K562 (cell line): ENCODE data around the gene NECTIN4. TPM values are rescaled to one million over a fixed set of nuclear protein-coding genes. Genes with fewer than 3 reads are reported as not detected.
A peak's percentile ranks its signal among the peaks of the same experiment; 100 is the strongest.

ENCODE experiments used
- CBX1 ChIP-seq: sonication (generic); IDR thresholded peaks from 2 replicates; pipeline ENCODE4 v1.6.1; 2016; ENCODE audit warnings: antibody characterized with exemption, low read depth, mild to moderate bottlenecking
- DIDO1 ChIP-seq: fragments of 450-650 bp; IDR thresholded peaks from 2 replicates; pipeline ENCODE4 v1.6.1; 2016; ENCODE audit warnings: low read depth, missing biosample characterization, missing genetic modification characterization
- E2F3 ChIP-seq: fragments of 250-450 bp; sonication (Bioruptor Pico); IDR thresholded peaks from 2 replicates; pipeline ENCODE4 v1.4.0; 2020; ENCODE audit warnings: mild to moderate bottlenecking
- EHMT2 ChIP-seq: fragments of 450-650 bp; IDR thresholded peaks from 2 replicates; pipeline ENCODE4 v1.6.1; 2018; ENCODE audit warnings: antibody characterized with exemption
- GABPA ChIP-seq: fragments of 200-800 bp; sonication (Bioruptor generic); conservative IDR thresholded peaks from 2 replicates; pipeline ENCODE4 v1.6.1; 2016; ENCODE audit warnings: low read depth, missing genetic modification characterization, missing compliant biosample characterization
- MBD2 ChIP-seq: sonication (generic); IDR thresholded peaks from 2 replicates; pipeline ENCODE4 v1.6.1; 2016; ENCODE audit warnings: low read depth, borderline replicate concordance
- NR2C1 ChIP-seq, 2 experiments: fragments of 450-650 bp; IDR thresholded peaks; 2 replicates each; pipeline ENCODE4 v1.6.1; 2017; ENCODE audit warnings: mild to moderate bottlenecking in 2 of 2, antibody characterized with exemption in 1 of 2, inconsistent platforms in 1 of 2, missing compliant biosample characterization in 1 of 2, missing genetic modification characterization in 1 of 2
- YY1 ChIP-seq, 3 experiments: IDR thresholded peaks; 2 replicates each; pipeline ENCODE4 v1.6.1; 2011; ENCODE audit warnings: low read length in 2 of 3, mild to moderate bottlenecking in 2 of 3, moderate library complexity in 2 of 3, borderline replicate concordance in 1 of 3, control low read depth in 1 of 3, low read depth in 1 of 3; ENCODE audit not compliant: insufficient read depth in 3 of 3, insufficient replicate concordance in 2 of 3, control insufficient read depth in 1 of 3, insufficient read length in 1 of 3; ENCODE audit errors: extremely low read depth in 1 of 3
- ZNF143 ChIP-seq: sonication (generic); formaldehyde crosslinking; IDR thresholded peaks from 2 replicates; pipeline ENCODE4 v1.9.0; 2022; ENCODE audit warnings: mild to moderate bottlenecking, missing genetic modification reagents
- polyA plus RNA-seq, 8 experiments: library from polyadenylated mRNA; depleted of rRNA in 4 of 8; stranded (reverse) in 5 of 8; unstranded in 3 of 8; fragments of >200 nt; fragmentation: Nextera tagmentation in 2 of 8; fragmentation: Illumina TruSeq in 1 of 8; extraction: Ambion mirVana in 2 of 8; extraction: Trizol in 1 of 8; gene quantifications; 2 replicates each; pipeline versions ENCODE4 v1.2.1 to v1.2.3, GENCODE V29; 2011 to 2014; ENCODE audit warnings: inconsistent platforms in 1 of 8, missing spikeins in 1 of 8
- total RNA-seq, 7 experiments: library from RNA; depleted of rRNA in 6 of 7; stranded (reverse); fragments of >200 nt in 6 of 7; fragmentation: Illumina TruSeq in 2 of 7; extraction: Trizol in 2 of 7; gene quantifications; 2 replicates each; pipeline versions ENCODE4 v1.2.1 to v1.2.3, GENCODE V29; 2011 to 2021; ENCODE audit warnings: low replicate concordance in 1 of 7
- TF ChIP-seq, protein P1 (sequence below): fragments of 450-650 bp; IDR thresholded peaks from 2 replicates; pipeline ENCODE4 v1.6.1; 2014; ENCODE audit warnings: low read depth, mild to moderate bottlenecking, moderate library complexity, borderline replicate concordance
- TF ChIP-seq, protein P2 (sequence below): fragments of 150-350 bp; IDR thresholded peaks from 2 replicates; pipeline ENCODE4 v1.6.1; 2014; ENCODE audit warnings: low read depth, mild to moderate bottlenecking, low read length, borderline replicate concordance
- TF ChIP-seq, protein P3 (sequence below): fragments of 450-650 bp; IDR thresholded peaks from 2 replicates; pipeline ENCODE4 v1.6.1; 2017; ENCODE audit warnings: antibody characterized with exemption
- TF ChIP-seq, protein P4 (sequence below): fragments of 450-650 bp; IDR thresholded peaks from 2 replicates; pipeline ENCODE4 v1.6.1; 2016; ENCODE audit warnings: mild to moderate bottlenecking
- TF ChIP-seq, protein P5 (sequence below), 2 experiments: fragments of 450-650 bp; conservative IDR thresholded peaks; 2 replicates each; pipeline ENCODE4 v1.6.1; 2017; ENCODE audit warnings: mild to moderate bottlenecking in 2 of 2, moderate library complexity in 2 of 2

NECTIN4 gene
- total and polyA plus RNA-seq, 9 of the 15 experiments (the other 6 are each of a cell fraction or from before 2014, with no cell fraction given): 0.01 to 0.09 TPM; not detected in 7

DNA sequence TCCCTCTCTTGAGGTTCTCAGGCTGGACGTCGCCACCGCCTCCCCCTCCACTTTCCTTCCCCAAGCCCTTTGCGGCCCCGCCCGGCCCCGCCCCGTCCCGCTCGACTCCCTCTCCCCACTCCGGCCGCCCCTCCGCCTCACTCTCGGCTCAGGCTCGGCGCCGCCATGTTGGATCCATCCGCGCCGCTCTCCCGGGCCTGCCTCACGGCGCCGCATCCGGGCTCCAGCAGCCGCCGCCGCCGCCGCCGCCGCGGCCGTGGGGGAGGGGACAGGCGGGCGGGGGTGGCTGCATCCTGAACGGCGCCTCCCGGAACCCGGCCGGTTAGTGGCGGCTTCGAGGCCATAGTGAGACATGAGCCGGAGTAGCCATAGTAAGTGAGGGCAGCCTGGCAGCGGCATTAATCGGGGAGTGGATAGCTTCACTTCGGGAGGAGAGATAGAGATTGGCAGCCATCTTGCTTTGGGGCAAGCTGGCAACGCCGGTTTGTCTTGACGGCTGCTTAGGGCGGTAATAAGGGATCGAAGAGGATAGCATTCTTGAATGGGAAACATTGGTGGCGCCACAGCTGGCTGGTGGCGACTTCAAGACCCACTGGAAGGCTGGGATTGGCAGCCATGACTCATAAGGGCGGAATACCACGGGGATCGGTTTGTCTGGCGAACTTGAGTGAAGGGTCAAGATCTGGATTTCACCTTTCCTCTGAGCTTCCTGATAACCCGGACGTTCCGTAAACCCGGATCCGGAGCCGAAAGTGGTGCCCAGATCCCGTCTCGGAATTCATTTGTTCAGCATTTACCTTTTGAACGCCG, 43.3 kb upstream of the NECTIN4 start, which contains the start of gene DEDD (continued):
- TF ChIP-seq NR2C1 (IDR thresholded peaks at IDR 0.05) (peak; percentile 91), NR2C1 (tag; IDR thresholded peaks at IDR 0.05) (peak; percentile 95), YY1 (IDR thresholded peaks at IDR 0.05; ENCODE audit: borderline replicate concordance in 1 of 3, control insufficient read depth in 1 of 3, extremely low read depth in 1 of 3, insufficient read depth in 3 of 3, insufficient read length in 1 of 3, insufficient replicate concordance in 2 of 3, low read depth in 1 of 3, low read length in 2 of 3) (peak; percentile 98 to 99 (median 98)), EHMT2 (peak; percentile 29; the same call in 1 of the 2 replicates), MBD2 (peak; percentile 81), ZNF143 (CRISPR knock-in tag) (no peak), GABPA (tag) (peak; percentile 94), DIDO1 (tag) (no peak), CBX1 (0 out of 2 replicates have a peak, but pooled peaks have one; percentile 60), E2F3 (CRISPR knock-in tag) (no peak)
- TF ChIP-seq, protein P1, sequence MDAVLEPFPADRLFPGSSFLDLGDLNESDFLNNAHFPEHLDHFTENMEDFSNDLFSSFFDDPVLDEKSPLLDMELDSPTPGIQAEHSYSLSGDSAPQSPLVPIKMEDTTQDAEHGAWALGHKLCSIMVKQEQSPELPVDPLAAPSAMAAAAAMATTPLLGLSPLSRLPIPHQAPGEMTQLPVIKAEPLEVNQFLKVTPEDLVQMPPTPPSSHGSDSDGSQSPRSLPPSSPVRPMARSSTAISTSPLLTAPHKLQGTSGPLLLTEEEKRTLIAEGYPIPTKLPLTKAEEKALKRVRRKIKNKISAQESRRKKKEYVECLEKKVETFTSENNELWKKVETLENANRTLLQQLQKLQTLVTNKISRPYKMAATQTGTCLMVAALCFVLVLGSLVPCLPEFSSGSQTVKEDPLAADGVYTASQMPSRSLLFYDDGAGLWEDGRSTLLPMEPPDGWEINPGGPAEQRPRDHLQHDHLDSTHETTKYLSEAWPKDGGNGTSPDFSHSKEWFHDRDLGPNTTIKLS: no peak
- TF ChIP-seq, protein P2, sequence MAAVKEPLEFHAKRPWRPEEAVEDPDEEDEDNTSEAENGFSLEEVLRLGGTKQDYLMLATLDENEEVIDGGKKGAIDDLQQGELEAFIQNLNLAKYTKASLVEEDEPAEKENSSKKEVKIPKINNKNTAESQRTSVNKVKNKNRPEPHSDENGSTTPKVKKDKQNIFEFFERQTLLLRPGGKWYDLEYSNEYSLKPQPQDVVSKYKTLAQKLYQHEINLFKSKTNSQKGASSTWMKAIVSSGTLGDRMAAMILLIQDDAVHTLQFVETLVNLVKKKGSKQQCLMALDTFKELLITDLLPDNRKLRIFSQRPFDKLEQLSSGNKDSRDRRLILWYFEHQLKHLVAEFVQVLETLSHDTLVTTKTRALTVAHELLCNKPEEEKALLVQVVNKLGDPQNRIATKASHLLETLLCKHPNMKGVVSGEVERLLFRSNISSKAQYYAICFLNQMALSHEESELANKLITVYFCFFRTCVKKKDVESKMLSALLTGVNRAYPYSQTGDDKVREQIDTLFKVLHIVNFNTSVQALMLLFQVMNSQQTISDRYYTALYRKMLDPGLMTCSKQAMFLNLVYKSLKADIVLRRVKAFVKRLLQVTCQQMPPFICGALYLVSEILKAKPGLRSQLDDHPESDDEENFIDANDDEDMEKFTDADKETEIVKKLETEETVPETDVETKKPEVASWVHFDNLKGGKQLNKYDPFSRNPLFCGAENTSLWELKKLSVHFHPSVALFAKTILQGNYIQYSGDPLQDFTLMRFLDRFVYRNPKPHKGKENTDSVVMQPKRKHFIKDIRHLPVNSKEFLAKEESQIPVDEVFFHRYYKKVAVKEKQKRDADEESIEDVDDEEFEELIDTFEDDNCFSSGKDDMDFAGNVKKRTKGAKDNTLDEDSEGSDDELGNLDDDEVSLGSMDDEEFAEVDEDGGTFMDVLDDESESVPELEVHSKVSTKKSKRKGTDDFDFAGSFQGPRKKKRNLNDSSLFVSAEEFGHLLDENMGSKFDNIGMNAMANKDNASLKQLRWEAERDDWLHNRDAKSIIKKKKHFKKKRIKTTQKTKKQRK: no peak
- TF ChIP-seq, protein P3, sequence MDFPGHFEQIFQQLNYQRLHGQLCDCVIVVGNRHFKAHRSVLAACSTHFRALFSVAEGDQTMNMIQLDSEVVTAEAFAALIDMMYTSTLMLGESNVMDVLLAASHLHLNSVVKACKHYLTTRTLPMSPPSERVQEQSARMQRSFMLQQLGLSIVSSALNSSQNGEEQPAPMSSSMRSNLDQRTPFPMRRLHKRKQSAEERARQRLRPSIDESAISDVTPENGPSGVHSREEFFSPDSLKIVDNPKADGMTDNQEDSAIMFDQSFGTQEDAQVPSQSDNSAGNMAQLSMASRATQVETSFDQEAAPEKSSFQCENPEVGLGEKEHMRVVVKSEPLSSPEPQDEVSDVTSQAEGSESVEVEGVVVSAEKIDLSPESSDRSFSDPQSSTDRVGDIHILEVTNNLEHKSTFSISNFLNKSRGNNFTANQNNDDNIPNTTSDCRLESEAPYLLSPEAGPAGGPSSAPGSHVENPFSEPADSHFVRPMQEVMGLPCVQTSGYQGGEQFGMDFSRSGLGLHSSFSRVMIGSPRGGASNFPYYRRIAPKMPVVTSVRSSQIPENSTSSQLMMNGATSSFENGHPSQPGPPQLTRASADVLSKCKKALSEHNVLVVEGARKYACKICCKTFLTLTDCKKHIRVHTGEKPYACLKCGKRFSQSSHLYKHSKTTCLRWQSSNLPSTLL: no peak
- TF ChIP-seq, protein P4, sequence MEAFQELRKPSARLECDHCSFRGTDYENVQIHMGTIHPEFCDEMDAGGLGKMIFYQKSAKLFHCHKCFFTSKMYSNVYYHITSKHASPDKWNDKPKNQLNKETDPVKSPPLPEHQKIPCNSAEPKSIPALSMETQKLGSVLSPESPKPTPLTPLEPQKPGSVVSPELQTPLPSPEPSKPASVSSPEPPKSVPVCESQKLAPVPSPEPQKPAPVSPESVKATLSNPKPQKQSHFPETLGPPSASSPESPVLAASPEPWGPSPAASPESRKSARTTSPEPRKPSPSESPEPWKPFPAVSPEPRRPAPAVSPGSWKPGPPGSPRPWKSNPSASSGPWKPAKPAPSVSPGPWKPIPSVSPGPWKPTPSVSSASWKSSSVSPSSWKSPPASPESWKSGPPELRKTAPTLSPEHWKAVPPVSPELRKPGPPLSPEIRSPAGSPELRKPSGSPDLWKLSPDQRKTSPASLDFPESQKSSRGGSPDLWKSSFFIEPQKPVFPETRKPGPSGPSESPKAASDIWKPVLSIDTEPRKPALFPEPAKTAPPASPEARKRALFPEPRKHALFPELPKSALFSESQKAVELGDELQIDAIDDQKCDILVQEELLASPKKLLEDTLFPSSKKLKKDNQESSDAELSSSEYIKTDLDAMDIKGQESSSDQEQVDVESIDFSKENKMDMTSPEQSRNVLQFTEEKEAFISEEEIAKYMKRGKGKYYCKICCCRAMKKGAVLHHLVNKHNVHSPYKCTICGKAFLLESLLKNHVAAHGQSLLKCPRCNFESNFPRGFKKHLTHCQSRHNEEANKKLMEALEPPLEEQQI: no peak
- TF ChIP-seq, protein P5, sequence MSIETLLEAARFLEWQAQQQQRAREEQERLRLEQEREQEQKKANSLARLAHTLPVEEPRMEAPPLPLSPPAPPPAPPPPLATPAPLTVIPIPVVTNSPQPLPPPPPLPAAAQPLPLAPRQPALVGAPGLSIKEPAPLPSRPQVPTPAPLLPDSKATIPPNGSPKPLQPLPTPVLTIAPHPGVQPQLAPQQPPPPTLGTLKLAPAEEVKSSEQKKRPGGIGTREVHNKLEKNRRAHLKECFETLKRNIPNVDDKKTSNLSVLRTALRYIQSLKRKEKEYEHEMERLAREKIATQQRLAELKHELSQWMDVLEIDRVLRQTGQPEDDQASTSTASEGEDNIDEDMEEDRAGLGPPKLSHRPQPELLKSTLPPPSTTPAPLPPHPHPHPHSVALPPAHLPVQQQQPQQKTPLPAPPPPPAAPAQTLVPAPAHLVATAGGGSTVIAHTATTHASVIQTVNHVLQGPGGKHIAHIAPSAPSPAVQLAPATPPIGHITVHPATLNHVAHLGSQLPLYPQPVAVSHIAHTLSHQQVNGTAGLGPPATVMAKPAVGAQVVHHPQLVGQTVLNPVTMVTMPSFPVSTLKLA (conservative IDR thresholded peaks at IDR 0.05): peak; percentile 43 to 68
